Thoracic aorta (tissue), 2 donors: ENCODE data around the gene MAGED2. TPM values are rescaled to one million over a fixed set of nuclear protein-coding genes. Genes with fewer than 3 reads are reported as not detected.

Experiments
- ATAC-seq: fragments of 150-250 bp; one replicate; pipeline ENCODE4 v1.8.0; 2017; ENCODE audit warnings: low read depth; ENCODE audit not compliant: insufficient number of reproducible peaks, low FRiP score
- DNase-seq: peaks from one replicate; pipeline ENCODE4 v3.0.0-alpha.2; 2020; ENCODE audit warnings: low spot score
- H3K27ac ChIP-seq, 2 donors: fragments of 200-600 bp; sonication (generic); 1 replicate in 1 of 2; 2 replicates in 1 of 2; pipeline ENCODE4 v1.5.1; 2016; ENCODE audit warnings: mild to moderate bottlenecking in 2 of 2, moderate library complexity in 2 of 2
- H3K27me3 ChIP-seq: fragments of 200-600 bp; sonication (generic); replicated peaks from 2 replicates; pipeline ENCODE4 v1.6.0; 2016; ENCODE audit warnings: mild to moderate bottlenecking; ENCODE audit not compliant: insufficient read depth
- H3K36me3 ChIP-seq: fragments of 200-600 bp; sonication (generic); one replicate; pipeline ENCODE4 v1.5.1; 2016
- H3K4me1 ChIP-seq, 2 donors: fragments of 200-600 bp; sonication (generic); 1 replicate in 1 of 2; 2 replicates in 1 of 2; pipeline versions ENCODE4 v1.5.1 to v1.6.0; 2016; ENCODE audit warnings: low read depth in 2 of 2, mild to moderate bottlenecking in 1 of 2; ENCODE audit not compliant: control insufficient read depth in 1 of 2
- H3K4me3 ChIP-seq: fragments of 200-600 bp; sonication (generic); 2 replicates; pipeline ENCODE4 v1.5.1; 2016; ENCODE audit warnings: mild to moderate bottlenecking
- H3K9me3 ChIP-seq: fragments of 200-600 bp; sonication (generic); 2 replicates; pipeline ENCODE4 v1.5.1; 2016
- total RNA-seq, 2 donors: library from RNA; depleted of rRNA; stranded (reverse); fragments of >200 nt; gene quantifications; one replicate each; pipeline versions ENCODE4 v1.1.0 to v1.2.3, GENCODE V29; 2016
- TF ChIP-seq, protein P1 (sequence below): fragments of 200-600 bp; sonication (generic); IDR thresholded peaks from one replicate; pipeline ENCODE4 v1.5.1; 2019; ENCODE audit warnings: antibody characterized with exemption

MAGED2 gene
- total RNA-seq, 2 donors from 2014 or later, result 149 to 184 TPM

DNA sequence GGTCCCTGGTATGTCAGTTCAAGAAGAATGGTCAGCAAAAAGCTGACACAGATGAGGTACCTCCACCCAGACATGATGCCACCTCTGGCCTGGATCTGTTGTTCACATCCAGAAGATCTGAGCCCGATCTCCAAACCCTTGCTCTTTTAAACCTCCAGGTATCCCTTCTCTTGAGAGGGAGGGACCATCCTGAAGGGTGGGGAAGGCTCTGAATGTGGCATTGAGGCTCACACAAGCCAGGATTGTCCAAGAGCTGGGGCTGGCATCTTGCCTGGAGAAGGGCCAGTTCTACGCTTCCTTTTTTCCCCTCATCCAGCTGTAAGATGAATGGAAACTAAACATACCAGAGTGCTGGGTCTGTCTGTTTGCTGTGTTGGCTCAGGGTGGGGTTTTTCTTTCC lies 9.4 kb upstream of the MAGED2 start, which contains the start of gene ITIH6:
Gene ITIH6 (minus strand): TSS at position 119 of the 400 bp plus-strand sequence. CDS start 45 bp downstream, at position 74.
- ATAC-seq, result no peak
- Histone ChIP-seq H3K4me1 (no peaks in the 10 kb centered on the region), H3K27me3 (no peaks in the 10 kb centered on the region), H3K4me3 (no peak within 1 kb of the TSS), H3K27ac (no peak within 1 kb of the TSS), H3K36me3 (no peaks in the 10 kb centered on the region), H3K9me3 (no peaks in the 10 kb centered on the region)
- TF ChIP-seq, protein P1, sequence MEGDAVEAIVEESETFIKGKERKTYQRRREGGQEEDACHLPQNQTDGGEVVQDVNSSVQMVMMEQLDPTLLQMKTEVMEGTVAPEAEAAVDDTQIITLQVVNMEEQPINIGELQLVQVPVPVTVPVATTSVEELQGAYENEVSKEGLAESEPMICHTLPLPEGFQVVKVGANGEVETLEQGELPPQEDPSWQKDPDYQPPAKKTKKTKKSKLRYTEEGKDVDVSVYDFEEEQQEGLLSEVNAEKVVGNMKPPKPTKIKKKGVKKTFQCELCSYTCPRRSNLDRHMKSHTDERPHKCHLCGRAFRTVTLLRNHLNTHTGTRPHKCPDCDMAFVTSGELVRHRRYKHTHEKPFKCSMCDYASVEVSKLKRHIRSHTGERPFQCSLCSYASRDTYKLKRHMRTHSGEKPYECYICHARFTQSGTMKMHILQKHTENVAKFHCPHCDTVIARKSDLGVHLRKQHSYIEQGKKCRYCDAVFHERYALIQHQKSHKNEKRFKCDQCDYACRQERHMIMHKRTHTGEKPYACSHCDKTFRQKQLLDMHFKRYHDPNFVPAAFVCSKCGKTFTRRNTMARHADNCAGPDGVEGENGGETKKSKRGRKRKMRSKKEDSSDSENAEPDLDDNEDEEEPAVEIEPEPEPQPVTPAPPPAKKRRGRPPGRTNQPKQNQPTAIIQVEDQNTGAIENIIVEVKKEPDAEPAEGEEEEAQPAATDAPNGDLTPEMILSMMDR, result no peak
- DNase-seq, result no peak

DNA sequence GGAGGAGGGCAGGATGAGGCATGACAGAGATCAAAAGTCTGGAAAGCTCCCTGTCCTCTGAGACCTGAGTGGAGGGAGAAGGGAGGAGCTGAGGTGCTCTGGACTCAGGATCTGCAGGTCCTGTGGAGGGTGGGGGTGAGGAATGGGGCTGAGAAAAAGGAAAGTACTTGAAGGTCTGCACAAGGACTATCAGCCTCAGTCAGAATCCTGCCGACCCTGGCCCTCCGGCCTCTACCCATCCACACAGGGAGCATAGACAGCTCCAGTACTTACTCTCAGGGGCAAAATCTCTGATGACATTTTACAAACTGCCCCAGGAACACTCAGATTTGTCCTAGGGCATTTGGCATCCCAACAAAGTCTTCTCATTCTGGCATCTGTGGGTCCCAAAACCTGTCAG lies 8.5 kb upstream of the MAGED2 start:
- TF ChIP-seq, protein P1, result no peak
- H3K27me3 ChIP-seq, result no peaks in the 10 kb centered on the region
- no peak for DNase-seq

DNA sequence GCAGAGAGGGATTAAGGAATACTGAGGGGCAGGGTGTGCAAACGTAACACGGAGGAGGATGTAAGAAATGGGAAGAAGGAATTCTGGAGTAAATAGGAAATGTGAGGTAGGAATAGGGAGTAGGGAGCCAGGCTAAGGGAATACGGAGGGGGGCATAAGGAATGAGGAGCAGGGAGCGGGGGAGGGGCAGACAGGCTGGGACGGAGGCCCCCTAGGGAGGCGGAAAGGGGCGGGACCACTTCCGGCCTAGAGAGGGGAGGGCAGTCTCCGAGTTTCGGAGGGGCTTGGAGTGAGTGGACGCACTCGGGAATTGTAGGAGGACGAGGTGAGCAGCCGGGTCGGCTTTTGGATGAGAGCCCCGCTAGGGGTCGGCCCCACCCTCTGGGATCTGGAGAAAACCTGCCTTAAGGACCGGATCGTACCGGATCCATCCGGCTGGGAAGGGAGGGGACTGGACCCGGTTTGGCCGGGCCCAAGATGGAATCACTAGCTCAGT lies 612 bp downstream of the MAGED2 start:
- TF ChIP-seq, protein P1, result no peak
- H3K36me3 ChIP-seq, result peaks cover 28% of the 10 kb centered on the region
- H3K27me3 ChIP-seq, result no peaks in the 10 kb centered on the region
- DNase-seq (no peak), ATAC-seq (peak; percentile 61)
- peak overlapping the region; percentile 87 for H3K4me3 ChIP-seq
- peak overlapping the region; percentile 79 to 82 for H3K27ac ChIP-seq
- H3K9me3 ChIP-seq, result no peaks in the 10 kb centered on the region
- H3K4me1 ChIP-seq, result peaks cover 4 to 23% of the 10 kb centered on the region in 2 donors

More for the DNA sequence above, 8.5 kb upstream of the MAGED2 start:
- Histone ChIP-seq H3K4me1 (no peaks in the 10 kb centered on the region), H3K36me3 (no peaks in the 10 kb centered on the region), H3K27ac (no peak overlapping the region), H3K9me3 (no peaks in the 10 kb centered on the region), H3K4me3 (no peak overlapping the region)
- no peak for ATAC-seq

DNA sequence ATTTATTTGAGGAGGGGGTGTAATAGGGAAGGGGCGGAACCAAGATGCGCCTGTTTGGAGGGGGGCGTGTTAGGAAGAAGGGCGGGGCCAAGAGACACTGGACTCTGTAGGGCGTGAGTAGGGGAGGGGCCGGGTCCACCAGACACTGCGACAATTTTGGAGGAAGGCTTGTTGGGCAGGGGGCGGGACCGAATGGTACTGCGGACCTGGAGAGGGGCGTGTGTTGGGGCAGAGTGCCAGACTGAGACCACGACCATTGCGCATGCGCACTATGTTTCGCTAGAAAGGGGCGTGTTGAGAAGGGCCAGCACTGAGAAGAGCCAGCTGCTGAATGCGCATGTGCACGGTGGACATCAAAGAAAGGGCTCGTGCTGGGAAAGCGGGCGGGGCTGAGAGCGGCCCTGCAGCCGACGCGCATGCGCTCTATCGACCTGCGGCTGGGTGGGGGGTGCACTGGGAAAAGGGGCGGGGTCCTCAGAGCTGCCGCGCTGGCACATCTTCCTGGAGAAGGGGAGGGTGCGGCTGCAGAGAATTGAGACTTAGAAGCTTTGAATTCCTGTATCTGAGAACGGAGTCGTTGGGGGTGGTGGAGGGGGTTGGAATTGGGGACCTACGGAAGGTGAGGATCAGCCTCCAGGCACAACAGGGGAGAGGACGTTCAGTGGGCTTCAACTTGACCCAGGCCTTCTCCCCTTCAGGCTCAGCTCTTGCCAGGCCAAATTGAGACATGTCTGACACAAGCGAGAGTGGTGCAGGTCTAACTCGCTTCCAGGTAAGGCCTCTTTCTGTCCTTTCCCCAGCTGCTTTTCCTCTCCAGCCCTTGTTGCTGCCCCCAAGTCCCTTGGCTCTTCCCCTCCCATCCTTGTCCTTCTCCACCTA lies 1.3 kb downstream of the MAGED2 start:
- no peaks in the 10 kb centered on the region for H3K9me3 ChIP-seq
- no peaks in the 10 kb centered on the region for H3K27me3 ChIP-seq
- DNase-seq, result peak; percentile 83
- H3K4me1 ChIP-seq, result peaks cover 4 to 23% of the 10 kb centered on the region in 2 donors
- peak overlapping the region; percentile 87 for H3K4me3 ChIP-seq
- peak; percentile 93 for ATAC-seq
- TF ChIP-seq, protein P1, result no peak
- H3K36me3 ChIP-seq, result peaks cover 31% of the 10 kb centered on the region
- H3K27ac ChIP-seq, result peak overlapping the region; percentile 79 to 82

DNA sequence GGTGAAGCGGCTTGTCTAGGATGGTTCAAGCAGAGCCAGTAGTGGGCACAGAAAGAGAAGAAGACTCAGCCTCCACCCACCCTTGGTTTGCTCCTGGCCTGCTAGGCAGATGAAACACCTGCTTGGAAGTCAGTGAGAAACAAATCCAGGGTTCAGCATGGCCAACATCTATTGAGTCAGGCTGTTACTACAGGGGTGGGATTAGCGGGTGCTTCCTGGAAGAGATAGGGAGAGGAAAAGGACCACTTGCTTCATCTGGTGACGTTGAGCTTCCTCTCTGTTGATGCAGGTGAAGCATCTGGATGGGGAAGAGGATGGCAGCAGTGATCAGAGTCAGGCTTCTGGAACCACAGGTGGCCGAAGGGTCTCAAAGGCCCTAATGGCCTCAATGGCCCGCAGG lies 3.0 kb downstream of the MAGED2 start:
- TF ChIP-seq, protein P1, result no peak
- no peaks in the 10 kb centered on the region for H3K27me3 ChIP-seq
- H3K4me3 ChIP-seq, result no peak overlapping the region
- H3K27ac ChIP-seq, result no peak overlapping the region
- H3K4me1 ChIP-seq, result peaks cover 4 to 23% of the 10 kb centered on the region in 2 donors
- ATAC-seq, result no peak
- H3K9me3 ChIP-seq, result no peaks in the 10 kb centered on the region
- H3K36me3 ChIP-seq, result peaks cover 42% of the 10 kb centered on the region
- DNase-seq, result no peak
